ENCODE measurements around the gene NIPA2. TPM values are rescaled to one million over a fixed set of nuclear protein-coding genes. Genes with fewer than 3 reads are reported as not detected.

The NIPA2 gene
- total and polyA plus RNA-seq, 2 of the 8 experiments (the other 6 are each of a cell fraction or from before 2014, with no cell fraction given): 38.5 to 81.7 TPM

DNA sequence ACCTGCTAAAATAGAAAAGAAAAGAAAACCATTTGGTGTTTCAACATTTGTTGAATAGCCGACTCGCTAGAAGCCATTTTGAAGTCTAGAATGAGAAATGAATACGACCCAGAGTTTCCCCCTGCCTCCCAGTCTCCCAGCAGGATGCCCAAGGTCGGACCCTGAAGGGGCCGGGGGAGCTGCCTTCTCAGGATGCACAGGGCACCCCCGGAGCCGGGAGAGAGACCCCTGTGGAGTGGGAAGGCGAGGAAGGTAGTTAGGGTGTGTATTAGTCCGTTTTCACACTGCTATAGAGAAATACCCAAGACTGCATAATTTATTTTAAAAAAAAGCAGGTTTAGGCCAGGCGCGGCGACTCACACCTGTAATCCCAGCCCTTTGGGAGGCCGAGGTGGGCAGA lies 44.7 kb downstream of the NIPA2 start (continued):
- no peak for TF ChIP-seq TAF1 (IDR thresholded peaks at IDR 0.05; ENCODE audit: low read depth, low read length)
- no peak for TF ChIP-seq TCF12 (IDR thresholded peaks at IDR 0.05; ENCODE audit: low read depth, low read length)
- no peak for TF ChIP-seq CBX8 (IDR thresholded peaks at IDR 0.05; ENCODE audit: borderline replicate concordance, low read depth, low read length)
- TF ChIP-seq ZNF274 (IDR thresholded peaks at IDR 0.05; ENCODE audit: borderline replicate concordance, extremely low read depth, low read length): no peak

Data from H1 (cell line).